GM21529 (cell line): ENCODE measurements around the gene ZDHHC23.

ENCODE experiments used
- ATAC-seq: cut with Tn5 transposase; IDR thresholded peaks from one replicate; pipeline ENCODE4 v1.9.1; 2021; ENCODE audit not compliant: unreplicated experiment

ZDHHC23 gene

DNA sequence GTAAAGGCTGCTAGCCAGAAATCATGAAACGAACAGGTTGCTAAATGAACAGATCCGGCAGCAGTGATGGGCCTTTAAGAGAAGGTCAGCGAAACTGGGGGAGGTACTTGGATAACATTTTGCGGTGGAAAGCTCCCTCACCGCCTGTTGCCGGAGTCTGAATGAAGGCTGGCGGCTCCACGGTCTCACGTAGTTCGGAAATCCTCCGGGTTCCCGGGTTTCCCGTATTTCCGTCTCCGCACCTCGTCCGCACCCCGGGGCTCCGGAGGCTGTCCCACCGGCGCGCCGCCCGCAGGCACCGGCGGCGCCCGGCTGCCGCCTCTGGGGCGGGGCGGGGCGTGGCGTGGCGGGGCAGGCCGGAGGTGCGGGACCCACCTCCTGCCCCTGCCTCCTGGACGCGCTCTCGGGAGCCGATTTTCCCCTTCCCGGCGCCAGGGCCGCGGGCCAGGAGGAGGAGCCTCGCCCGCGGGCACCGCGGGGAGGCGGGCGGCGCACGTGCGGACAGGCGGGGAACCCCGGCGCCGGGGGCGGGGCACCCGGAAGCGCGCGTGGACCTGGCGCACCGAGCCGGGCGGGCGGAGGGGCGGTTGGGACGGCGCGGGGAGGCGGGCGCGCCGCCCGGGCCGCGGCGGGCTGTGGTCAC, at the start of gene ZDHHC23:
Gene ZDHHC23 (plus strand): TSS at position 642 of the 643 bp plus-strand sequence. CDS start 790 bp downstream, outside the sequence.
- ATAC-seq: peak; percentile 78

GRCh38 chr3:113898892-113899291, 48.9 kb upstream of the ZDHHC23 start:
- ATAC-seq: no peak

GRCh38 chr3:113906568-113907140, 41.2 kb upstream of the ZDHHC23 start:
- no peak for ATAC-seq

- no peak for ATAC-seq
Observed at GRCh38 chr3:113908133-113908532, 39.7 kb upstream of the ZDHHC23 start.

DNA sequence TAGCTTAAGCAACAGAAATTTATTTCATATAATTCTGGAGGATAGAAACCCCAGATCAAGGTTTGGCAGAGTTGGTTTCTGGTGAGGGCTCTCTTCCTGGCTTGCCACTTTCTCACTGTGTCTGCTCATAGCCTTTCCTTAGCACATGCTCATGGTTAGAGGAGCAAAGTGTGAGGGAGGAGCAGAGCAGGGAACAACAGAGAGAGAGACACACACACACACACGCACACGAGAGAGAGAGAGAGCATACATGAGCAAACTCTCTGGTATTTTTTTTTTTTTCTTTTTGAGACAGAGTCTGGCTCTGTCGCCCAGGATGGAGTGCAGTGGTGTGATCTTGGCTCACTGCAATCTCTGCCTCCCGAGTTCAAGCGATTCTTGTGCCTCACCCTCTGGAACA, 36.8 kb upstream of the ZDHHC23 start:
- ATAC-seq: no peak

DNA sequence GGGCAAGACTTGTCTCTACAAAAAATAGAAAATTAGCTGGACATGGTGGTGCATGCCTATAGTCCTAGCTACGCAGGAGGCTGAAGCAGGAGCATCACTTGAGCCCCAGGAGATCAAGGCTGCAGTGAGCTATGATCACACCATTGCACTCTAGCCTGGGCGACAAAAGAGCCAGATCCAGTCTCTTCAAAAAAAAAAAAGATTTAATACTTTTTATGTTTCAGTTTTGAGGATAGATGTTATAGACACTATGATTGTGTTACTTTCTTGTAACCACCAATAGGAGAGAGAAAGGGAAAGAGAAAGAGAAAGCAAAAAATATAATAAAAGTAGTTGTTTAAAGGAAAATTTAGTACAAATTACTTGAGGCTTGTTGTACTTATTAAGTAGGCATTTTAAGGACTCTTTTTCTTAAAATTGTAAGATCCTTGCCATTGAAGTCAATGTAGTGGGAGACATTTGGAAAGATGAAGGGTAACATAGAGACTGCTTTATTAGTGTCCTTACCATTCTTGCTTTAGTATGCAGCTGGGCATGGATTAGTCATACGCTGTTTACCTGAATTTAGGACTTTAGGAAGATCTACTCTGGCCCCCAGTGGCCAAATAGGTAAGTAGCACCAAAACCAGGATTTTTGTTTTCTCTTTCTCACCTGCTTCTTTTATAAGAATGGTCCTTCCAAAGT, 35.1 kb upstream of the ZDHHC23 start:
- ATAC-seq: peak; percentile 98

GRCh38 chr3:113914646-113915045, 33.2 kb upstream of the ZDHHC23 start:
- no peak for ATAC-seq

DNA sequence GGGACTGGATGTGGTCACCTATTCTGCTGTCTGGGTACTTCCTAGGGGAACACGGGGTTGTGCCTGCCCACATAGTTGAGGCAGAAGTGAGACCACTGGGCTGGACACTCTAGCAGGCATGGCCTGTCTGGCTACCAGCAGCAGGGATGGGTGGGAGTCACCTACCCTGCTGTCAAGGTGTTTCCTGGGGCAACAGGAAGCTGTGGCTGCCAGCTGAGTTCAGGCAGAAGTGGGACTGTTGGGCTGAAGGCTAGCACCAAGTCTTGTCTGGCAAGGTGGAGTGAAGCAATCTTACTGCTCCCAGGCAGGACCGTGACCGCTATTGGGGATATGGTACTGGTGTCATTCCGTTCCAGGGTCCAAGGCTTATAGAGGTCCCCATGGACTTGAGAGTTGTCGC, 20.3 kb upstream of the ZDHHC23 start:
- ATAC-seq: no peak

DNA sequence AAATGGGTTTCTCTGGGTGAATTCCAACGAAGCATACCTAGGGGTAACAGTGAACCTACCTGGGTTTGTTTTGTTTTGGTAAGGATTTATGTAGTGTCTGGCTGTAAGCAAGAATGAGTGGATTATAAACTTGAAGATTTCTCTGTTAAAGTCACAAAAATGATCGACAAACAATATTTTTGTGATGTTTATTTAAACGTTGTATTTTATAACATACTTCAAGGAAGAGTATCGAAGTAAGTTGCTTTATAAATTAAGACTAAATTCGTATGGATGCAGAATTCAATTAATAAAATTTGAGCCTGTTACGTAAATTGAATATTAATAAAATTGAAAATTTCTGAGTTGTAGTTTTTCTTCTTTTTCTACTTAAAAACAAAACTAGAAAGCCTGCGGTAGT, 982 bp upstream of the ZDHHC23 start:
- no peak for ATAC-seq

- peak; percentile 51 for ATAC-seq
Observed at GRCh38 chr3:113948015-113948917, 453 bp downstream of the ZDHHC23 start.

DNA sequence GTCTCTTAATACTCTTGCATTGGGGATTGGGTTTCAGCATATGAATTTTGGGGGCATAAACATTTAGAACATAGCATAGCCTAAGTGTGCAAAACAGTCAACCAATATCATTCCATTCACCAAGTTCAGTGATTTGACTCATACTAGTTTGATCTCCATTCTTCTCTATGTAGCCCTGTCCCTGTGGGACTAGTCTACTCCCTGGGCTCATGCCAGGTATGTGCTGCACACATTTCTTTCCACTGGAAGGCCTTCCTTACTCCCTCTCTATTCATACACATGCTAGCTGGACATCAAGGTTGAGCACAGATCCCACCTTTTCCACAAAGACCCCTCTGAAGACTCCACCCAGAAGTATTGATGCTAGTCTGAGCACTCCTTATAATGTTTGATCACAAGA, 5.1 kb downstream of the ZDHHC23 start:
- ATAC-seq: no peak

- no peak for ATAC-seq
Observed at GRCh38 chr3:113953677-113954076, 5.9 kb downstream of the ZDHHC23 start.

DNA sequence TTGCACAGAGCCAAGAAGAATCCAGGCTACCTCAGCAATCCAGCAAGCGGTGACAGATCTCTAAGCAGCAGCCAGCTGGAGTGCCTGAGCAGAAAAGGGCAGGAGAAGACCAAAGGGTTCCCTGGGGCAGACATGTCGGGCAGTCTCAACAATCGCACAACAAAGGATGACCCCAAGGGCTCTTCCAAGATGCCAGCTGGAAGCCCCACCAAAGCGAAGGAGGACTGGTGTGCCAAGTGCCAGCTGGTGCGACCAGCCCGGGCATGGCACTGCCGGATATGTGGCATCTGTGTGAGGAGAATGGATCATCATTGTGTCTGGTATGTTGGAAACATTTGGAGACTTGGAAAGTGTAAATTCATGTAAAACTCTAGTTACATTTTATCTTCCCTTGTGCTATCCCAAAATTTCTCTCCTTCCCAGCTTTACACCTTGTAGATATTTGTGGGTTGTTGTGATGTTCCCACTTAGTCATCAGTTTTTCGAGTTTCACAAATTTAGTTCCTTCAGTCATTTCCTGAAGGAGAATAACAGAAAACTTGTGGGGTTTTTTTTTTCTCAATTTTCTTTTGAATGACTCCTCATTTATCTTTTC, 6.4 kb downstream of the ZDHHC23 start:
- no peak for ATAC-seq

DNA sequence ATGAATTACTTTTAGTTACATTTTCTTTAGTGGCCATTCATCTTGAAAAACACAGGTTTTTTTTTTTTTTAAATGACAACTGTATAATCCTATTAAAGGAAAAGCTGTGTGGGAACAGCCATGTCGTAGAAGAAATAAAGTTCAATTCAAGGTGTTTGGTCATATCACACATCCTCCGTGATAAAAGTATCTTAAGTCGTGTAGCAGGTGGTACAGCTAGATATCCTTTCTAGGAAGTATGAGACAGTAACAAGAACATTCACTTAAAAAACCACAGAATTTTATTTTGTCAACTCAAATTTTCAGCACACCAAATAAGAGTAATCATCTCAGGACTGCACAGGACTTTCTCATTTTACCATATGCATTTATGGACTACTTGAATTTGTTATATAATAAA, 16.1 kb downstream of the ZDHHC23 start:
- ATAC-seq: no peak

- ATAC-seq: no peak
Observed at GRCh38 chr3:113966172-113966571, 18.4 kb downstream of the ZDHHC23 start.

- ATAC-seq: no peak
Observed at GRCh38 chr3:113968986-113969385, 21.2 kb downstream of the ZDHHC23 start.

DNA sequence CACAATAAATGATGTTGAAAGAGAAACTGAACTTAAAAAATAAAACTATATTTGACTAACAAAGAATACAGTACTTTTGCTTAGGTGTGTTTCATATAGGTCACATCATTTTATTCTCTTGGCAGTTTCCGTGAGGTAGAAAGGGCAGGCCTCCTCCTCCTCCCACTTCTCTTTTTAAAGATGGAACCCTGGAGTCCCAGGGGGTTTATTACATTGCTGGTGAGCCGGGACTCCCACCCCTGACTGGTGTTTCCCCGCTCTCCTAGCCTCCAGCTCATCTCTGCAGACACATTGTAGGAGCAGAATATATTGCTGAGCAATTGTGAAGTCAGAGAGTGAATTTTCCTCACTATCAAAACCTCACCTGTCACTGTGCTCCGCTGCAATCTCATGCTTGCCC, 30.0 kb downstream of the ZDHHC23 start:
- no peak for ATAC-seq

GRCh38 chr3:113979916-113980315, 32.1 kb downstream of the ZDHHC23 start:
- no peak for ATAC-seq

GRCh38 chr3:113981803-113982202, 34.0 kb downstream of the ZDHHC23 start:
- ATAC-seq: no peak

GRCh38 chr3:113983544-113983943, 35.7 kb downstream of the ZDHHC23 start:
- no peak for ATAC-seq

- ATAC-seq: peak; percentile 74
Observed at GRCh38 chr3:113985541-113985940, 37.7 kb downstream of the ZDHHC23 start.
